H1 (cell line): ENCODE data around the gene CDCP1. TPM values are rescaled to one million over a fixed set of nuclear protein-coding genes. Genes with fewer than 3 reads are reported as not detected.

Experiments
- CTCF ChIA-PET: fragments of 300-600 bp; sonication (Branson Sonifier 250); formaldehyde crosslinking; loops from one replicate; lab custom pipeline; 2021; ENCODE audit not compliant: partially characterized antibody; lab: Charles Lee
- POLR2A ChIA-PET: fragments of 300-600 bp; sonication (Branson Sonifier 250); formaldehyde crosslinking; loops from one replicate; lab custom pipeline; 2021; ENCODE audit warnings: inconsistent platforms; ENCODE audit not compliant: partially characterized antibody; lab: Charles Lee
- DNase-seq, 2 experiments: peaks; one replicate each; pipeline versions ENCODE4 v3.0.0 to v3.0.0-alpha.2; 2010 to 2022; ENCODE audit warnings: low spot score in 2 of 2, low read depth in 1 of 2, mixed read lengths in 1 of 2
- FAIRE-seq: peaks from 2 replicates; lab custom pipeline; 2011; peaks lifted over from hg19 to GRCh38; lab: Jason Lieb, UNC
- H2AFZ ChIP-seq: 2 replicates; pipeline ENCODE4 v1.8.1; 2012; ENCODE audit warnings: low read length, inconsistent platforms
- H2AK5ac ChIP-seq: 2 replicates; pipeline ENCODE4 v1.6.1; 2013; ENCODE audit warnings: low read depth, low read length
- H2BK120ac ChIP-seq: replicated peaks from 2 replicates; pipeline ENCODE3; 2013; ENCODE audit warnings: low read depth, low read length, inconsistent platforms
- H2BK12ac ChIP-seq: 2 replicates; pipeline ENCODE4 v1.6.1; 2013; ENCODE audit warnings: low read depth, low read length
- H2BK15ac ChIP-seq: 2 replicates; pipeline ENCODE4 v1.6.1; 2013; ENCODE audit warnings: low read length
- H2BK20ac ChIP-seq: 2 replicates; pipeline ENCODE4 v1.6.1; 2013; ENCODE audit warnings: low read length
- H2BK5ac ChIP-seq: 2 replicates; pipeline ENCODE4 v1.6.1; 2013; ENCODE audit warnings: low read depth, low read length
- H3K14ac ChIP-seq: 2 replicates; pipeline ENCODE4 v1.6.1; 2013; ENCODE audit warnings: inconsistent platforms; ENCODE audit not compliant: insufficient read length
- H3K18ac ChIP-seq: 2 replicates; pipeline ENCODE4 v1.6.1; 2013; ENCODE audit warnings: low read length; ENCODE audit errors: extremely low read depth
- H3K23ac ChIP-seq: 2 replicates; pipeline ENCODE4 v1.6.1; 2013; ENCODE audit warnings: inconsistent platforms; ENCODE audit not compliant: insufficient read length
- H3K23me2 ChIP-seq: 2 replicates; pipeline ENCODE4 v1.6.1; 2013; ENCODE audit warnings: low read depth, low read length
- H3K27ac ChIP-seq: 2 replicates; pipeline ENCODE4 v1.6.1; 2011; ENCODE audit warnings: low read depth, low read length, inconsistent platforms
- H3K27me3 ChIP-seq, 4 experiments: replicated peaks in 1 of 4; 1 replicate in 1 of 4; 2 replicates in 3 of 4; pipeline versions ENCODE4 v1.6.1 to v1.8.1; 2011 to 2013; ENCODE audit warnings: low read length in 3 of 4, mild to moderate bottlenecking in 3 of 4, inconsistent platforms in 2 of 4, mixed read lengths in 2 of 4, moderate library complexity in 1 of 4; ENCODE audit not compliant: control insufficient read depth in 3 of 4, insufficient read depth in 3 of 4; ENCODE audit errors: extremely low read depth in 1 of 4
- H3K36me3 ChIP-seq, 4 experiments: 2 replicates each; pipeline versions ENCODE4 v1.6.1 to v1.8.1; 2011 to 2013; ENCODE audit warnings: mild to moderate bottlenecking in 4 of 4, low read length in 3 of 4, moderate library complexity in 2 of 4, control low read depth in 1 of 4, inconsistent platforms in 1 of 4; ENCODE audit not compliant: insufficient read depth in 4 of 4, control insufficient read depth in 2 of 4
- H3K4ac ChIP-seq: replicated peaks from 2 replicates; pipeline ENCODE3; 2013; ENCODE audit warnings: low read length, low read depth, mixed read lengths, inconsistent platforms; ENCODE audit not compliant: insufficient read length
- H3K4me1 ChIP-seq, 4 experiments: replicated peaks in 1 of 4; 1 replicate in 1 of 4; 2 replicates in 3 of 4; pipeline versions ENCODE4 v1.6.1 to v1.8.1; 2011 to 2013; ENCODE audit warnings: low read length in 3 of 4, inconsistent platforms in 2 of 4, mixed read lengths in 1 of 4; ENCODE audit not compliant: insufficient read depth in 4 of 4, control insufficient read depth in 3 of 4
- H3K4me2 ChIP-seq, 2 experiments: 2 replicates each; pipeline versions ENCODE4 v1.6.1 to v1.8.1; 2011 to 2013; ENCODE audit warnings: low read depth in 2 of 2, low read length in 2 of 2, control low read depth in 1 of 2, inconsistent platforms in 1 of 2, mild to moderate bottlenecking in 1 of 2; ENCODE audit not compliant: insufficient read depth in 1 of 2
- H3K4me3 ChIP-seq, 4 experiments: fragments of 200-600, 300-600 bp in 1 of 4; sonication (generic), shearing (Covaris generic), sonication (Bioruptor Twin) in 1 of 4; 2 replicates each; pipeline versions ENCODE4 v1.5.1 to v1.8.1; 2011 to 2016; ENCODE audit warnings: low read length in 4 of 4, low read depth in 3 of 4, control low read depth in 2 of 4, inconsistent platforms in 2 of 4, mild to moderate bottlenecking in 2 of 4, mixed read lengths in 1 of 4, moderate library complexity in 1 of 4; ENCODE audit not compliant: insufficient read depth in 2 of 4; ENCODE audit errors: extremely low read depth in 1 of 4
- H3K56ac ChIP-seq: replicated peaks from 2 replicates; pipeline ENCODE3; 2013; ENCODE audit warnings: low read depth, mild to moderate bottlenecking, mixed read lengths, low read length, inconsistent platforms; ENCODE audit not compliant: insufficient read length
- H3K79me1 ChIP-seq: 2 replicates; pipeline ENCODE4 v1.6.1; 2013; ENCODE audit warnings: low read depth, low read length, control low read depth
- H3K79me2 ChIP-seq, 2 experiments: 2 replicates each; pipeline versions ENCODE4 v1.6.1 to v1.8.1; 2012 to 2013; ENCODE audit warnings: low read length in 2 of 2, mild to moderate bottlenecking in 2 of 2, inconsistent platforms in 1 of 2; ENCODE audit not compliant: insufficient read depth in 2 of 2, control insufficient read depth in 1 of 2
- H3K9ac ChIP-seq, 4 experiments: replicated peaks in 1 of 4; 1 replicate in 1 of 4; 2 replicates in 3 of 4; pipeline versions ENCODE4 v1.6.1 to v1.8.1; 2011 to 2013; ENCODE audit warnings: low read depth in 3 of 4, low read length in 3 of 4, control low read depth in 2 of 4, mild to moderate bottlenecking in 2 of 4, moderate library complexity in 2 of 4, inconsistent platforms in 1 of 4; ENCODE audit errors: extremely low read depth in 1 of 4
- H3K9me3 ChIP-seq, 2 experiments: 2 replicates each; pipeline versions ENCODE4 v1.6.1 to v1.8.1; 2012 to 2013; ENCODE audit warnings: mild to moderate bottlenecking in 2 of 2, moderate library complexity in 2 of 2, control low read depth in 1 of 2, inconsistent platforms in 1 of 2, low read depth in 1 of 2, low read length in 1 of 2, mixed read lengths in 1 of 2; ENCODE audit not compliant: insufficient read depth in 2 of 2
- H4K20me1 ChIP-seq, 2 experiments: replicated peaks in 1 of 2; 2 replicates each; pipeline versions ENCODE3 to v1.8.1; 2011 to 2013; ENCODE audit warnings: inconsistent platforms in 2 of 2, low read length in 2 of 2, mild to moderate bottlenecking in 1 of 2; ENCODE audit not compliant: insufficient read depth in 2 of 2, control insufficient read depth in 1 of 2
- H4K5ac ChIP-seq: 2 replicates; pipeline ENCODE4 v1.6.1; 2013; ENCODE audit warnings: low read length, low read depth, mixed read lengths, inconsistent platforms; ENCODE audit not compliant: insufficient read length
- H4K8ac ChIP-seq: 2 replicates; pipeline ENCODE4 v1.8.0; 2013; ENCODE audit warnings: mild to moderate bottlenecking, moderate library complexity, low read length, inconsistent platforms; ENCODE audit not compliant: insufficient read depth; ENCODE audit errors: extremely low read depth
- H4K91ac ChIP-seq: replicated peaks from 2 replicates; pipeline ENCODE3; 2013; ENCODE audit warnings: low read length, mixed read lengths, inconsistent platforms; ENCODE audit not compliant: insufficient read length
- ASH2L ChIP-seq: fragments of 200-600, 300-600 bp; sonication (generic); IDR thresholded peaks from one replicate; pipeline ENCODE4 v1.7.1; 2017; ENCODE audit warnings: low read length
- ATF3 ChIP-seq: IDR thresholded peaks from 2 replicates; pipeline ENCODE4 v1.6.1; 2011; ENCODE audit warnings: low read depth, mild to moderate bottlenecking, low read length; ENCODE audit not compliant: insufficient read depth
- BCL11A ChIP-seq, 2 experiments: IDR thresholded peaks; one replicate each; pipeline ENCODE4 v1.6.1; 2011; ENCODE audit warnings: low read depth in 2 of 2, low read length in 2 of 2, mild to moderate bottlenecking in 2 of 2
- CBX5 ChIP-seq: fragments of 300-800, 300-1000 bp; sonication (generic); IDR thresholded peaks from 2 replicates; pipeline ENCODE4 v1.7.1; 2016; ENCODE audit warnings: antibody characterized with exemption, low read length, low read depth
- CHD1 ChIP-seq: IDR thresholded peaks from 2 replicates; pipeline ENCODE4 v1.6.1; 2012; ENCODE audit warnings: low read depth, low read length, improper control_type of control experiment
- EP300 ChIP-seq, 2 experiments: IDR thresholded peaks; 1 replicate in 1 of 2; 2 replicates in 1 of 2; pipeline ENCODE4 v1.6.1; 2011 to 2012; ENCODE audit warnings: low read depth in 2 of 2, low read length in 2 of 2, mild to moderate bottlenecking in 2 of 2, borderline replicate concordance in 1 of 2, inconsistent platforms in 1 of 2, moderate library complexity in 1 of 2
- GABPA ChIP-seq: IDR thresholded peaks from 2 replicates; pipeline ENCODE4 v1.6.1; 2011; ENCODE audit warnings: mild to moderate bottlenecking, low read length, moderate library complexity, borderline replicate concordance; ENCODE audit not compliant: insufficient read depth
- KDM4A ChIP-seq: IDR thresholded peaks from one replicate; pipeline ENCODE4 v1.7.1; 2012; ENCODE audit warnings: low read depth, mild to moderate bottlenecking, moderate library complexity, low read length, inconsistent platforms; ENCODE audit not compliant: severe bottlenecking
- NANOG ChIP-seq: IDR thresholded peaks from 2 replicates; pipeline ENCODE4 v1.6.1; 2011; ENCODE audit warnings: low read length, low read depth, mild to moderate bottlenecking, inconsistent platforms; ENCODE audit not compliant: insufficient read depth, poor library complexity, severe bottlenecking
- PHF8 ChIP-seq: fragments of 200-600 bp; sonication (generic); conservative IDR thresholded peaks from 2 replicates; pipeline ENCODE4 v1.7.1; 2012; ENCODE audit warnings: low read depth, mild to moderate bottlenecking, inconsistent platforms, low read length, moderate library complexity
- POLR2A ChIP-seq, 2 experiments: IDR thresholded peaks; 1 replicate in 1 of 2; 2 replicates in 1 of 2; pipeline ENCODE4 v1.6.1; 2011; ENCODE audit warnings: low read depth in 2 of 2, low read length in 2 of 2, mild to moderate bottlenecking in 2 of 2; ENCODE audit errors: control extremely low read depth in 1 of 2
- SAP30 ChIP-seq: fragments of 300-600 bp; sonication (generic); IDR thresholded peaks from 2 replicates; pipeline ENCODE4 v1.7.1; 2012; ENCODE audit warnings: low read length, moderate library complexity, mild to moderate bottlenecking, inconsistent platforms; ENCODE audit not compliant: insufficient read depth, insufficient replicate concordance
- TEAD4 ChIP-seq: IDR thresholded peaks from 2 replicates; pipeline ENCODE4 v1.6.1; 2012; ENCODE audit warnings: low read depth, low read length, inconsistent platforms, mixed read lengths
- ZNF274 ChIP-seq: IDR thresholded peaks from 2 replicates; pipeline ENCODE4 v1.7.0; 2012; ENCODE audit warnings: low read length, borderline replicate concordance; ENCODE audit errors: extremely low read depth
- WGBS, 2 experiments: shearing (Covaris generic) in 1 of 2; methylation state at CpG; one replicate each; pipeline versions ENCODE4 v1.1.6 to v1.1.7; 2013 to 2015; ENCODE audit warnings: low lambda C conversion rate in 2 of 2, mixed read lengths in 2 of 2, inconsistent platforms in 1 of 2, low coverage in 1 of 2, missing lambda C conversion rate in 1 of 2; ENCODE audit not compliant: insufficient replicate concordance in 2 of 2, insufficient coverage in 1 of 2, insufficient read length in 1 of 2; ENCODE audit errors: extremely low coverage in 1 of 2, missing lambda C conversion rate in 1 of 2; 5-methylcytosine and 5-hydroxymethylcytosine counted together
- polyA plus RNA-seq, 7 experiments: library from polyadenylated mRNA; depleted of rRNA in 3 of 7; stranded (reverse) in 5 of 7; unstranded in 2 of 7; fragments of >200 nt in 5 of 7; fragments of 200-250 nt in 2 of 7; gene quantifications; 1 replicate in 5 of 7; 2 replicates in 1 of 7; 4 replicates in 1 of 7; pipeline versions ENCODE4 v1.2.1 to v1.2.3, GENCODE V29; 2011 to 2013; ENCODE audit warnings: missing spikeins in 2 of 7, mixed read lengths in 2 of 7
- total RNA-seq: library from RNA; stranded (reverse); fragmentation: NEBNext Ultra II Directional; extraction: Animal tissue kit (Norgen Biotek cat#: 25700); gene quantifications from 2 replicates; pipeline ENCODE4 v1.2.1, GENCODE V29; 2021

Gene CDCP1
- total and polyA plus RNA-seq, 2 of the 8 experiments (the other 6 are each of a cell fraction or from before 2014, with no cell fraction given), result 10.0 to 23.3 TPM

GRCh38 chr3:45186871-45187270 is 40.7 kb upstream of the CDCP1 start:
- Histone ChIP-seq H3K27me3 (no peaks in the 10 kb centered on the region; a peak in 3 of 7 replicates), H3K27ac (no peak overlapping the region), H2BK15ac (no peak overlapping the region), H3K4ac (no peak overlapping the region), H3K4me1 (peaks cover 0 to 6% (median 4%) of the 10 kb centered on the region in 4 experiments; a peak in 5 of 7 replicates), H4K8ac (no peak overlapping the region), H3K56ac (no peak overlapping the region), H3K18ac (no peak overlapping the region), H3K9ac (no peak overlapping the region), H2BK120ac (no peak overlapping the region), H2AK5ac (no peak overlapping the region), H2AFZ (no peak overlapping the region), H2BK5ac (no peak overlapping the region), H2BK20ac (no peak overlapping the region), H4K20me1 (no peaks in the 10 kb centered on the region), H3K14ac (no peak overlapping the region), H2BK12ac (no peak overlapping the region), H3K4me2 (no peak overlapping the region), H4K5ac (no peak overlapping the region), H3K4me3 (no peak overlapping the region), H3K23me2 (no peaks in the 10 kb centered on the region), H3K36me3 (no peaks in the 10 kb centered on the region; a peak in 1 of 8 replicates), H3K9me3 (no peaks in the 10 kb centered on the region), H3K79me2 (no peaks in the 10 kb centered on the region), H4K91ac (no peak overlapping the region), H3K23ac (no peak overlapping the region), H3K79me1 (no peaks in the 10 kb centered on the region)
- CTCF ChIA-PET, result no interaction called here
- POLR2A ChIA-PET, result no interaction called here
- 95% methylated on average over 4 of the region's 6 CpGs; no CpG with 5 or more reads in 1 of the 2 experiments for WGBS, 2 experiments
- DNase-seq, result no peak
- FAIRE-seq, result no peak
- TF ChIP-seq TEAD4, result no peak
- no peak for TF ChIP-seq SAP30
- no peak for TF ChIP-seq KDM4A
- no peak for TF ChIP-seq POLR2A (IDR thresholded peaks at IDR 0.05; ENCODE audit: control extremely low read depth in 1 of 2, low read depth in 2 of 2, low read length in 2 of 2)
- TF ChIP-seq NANOG, result no peak
- no peak for TF ChIP-seq ASH2L
- TF ChIP-seq ATF3, result no peak
- TF ChIP-seq EP300 (IDR thresholded peaks at IDR 0.05; ENCODE audit: borderline replicate concordance in 1 of 2, low read depth in 2 of 2, low read length in 2 of 2), result no peak
- TF ChIP-seq PHF8, result no peak
- no peak for TF ChIP-seq CHD1
- TF ChIP-seq ZNF274, result no peak
- no peak for TF ChIP-seq GABPA
- TF ChIP-seq CBX5, result no peak
- no peak for TF ChIP-seq BCL11A (IDR thresholded peaks at IDR 0.05; ENCODE audit: low read depth in 2 of 2, low read length in 2 of 2)
